ENCODE measurements around the gene VEPH1. TPM values are rescaled to one million over a fixed set of nuclear protein-coding genes. Genes with fewer than 3 reads are reported as not detected.

The VEPH1 gene
- total and polyA plus RNA-seq, 9 of the 15 experiments (the other 6 are each of a cell fraction or from before 2014, with no cell fraction given) = 4.5 to 15.6 (median 5.8) TPM

DNA sequence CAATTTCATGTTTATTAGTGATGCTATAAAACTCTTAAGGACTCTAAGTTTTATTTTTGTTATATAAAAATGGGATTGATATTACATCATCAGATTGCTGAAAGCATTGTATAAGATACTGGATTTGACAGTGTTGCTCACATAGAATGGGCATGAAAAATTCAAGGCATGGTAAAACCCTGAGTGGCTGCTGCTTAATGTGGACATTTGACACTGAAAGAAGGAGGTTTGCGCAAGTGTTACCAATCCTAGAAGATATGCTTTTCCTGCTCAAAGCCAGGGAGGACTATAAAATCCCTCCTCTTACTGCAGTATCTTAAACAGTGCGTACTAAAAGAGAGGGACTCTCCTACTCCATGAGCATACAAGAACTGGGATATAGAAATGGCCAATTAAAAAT lies 132.3 kb downstream of the VEPH1 start:
- Histone ChIP-seq H3K9me3 (replicated peaks; ENCODE audit: control insufficient read depth, insufficient read depth, low read depth, low read length) (no peaks in the 10 kb centered on the region), H3K27ac (ENCODE audit: extremely low read depth, low read depth, low read length) (no peak overlapping the region), H3K79me2 (ENCODE audit: control insufficient read depth, insufficient read depth, low read length) (no peaks in the 10 kb centered on the region), H3K9ac (ENCODE audit: insufficient read depth in 1 of 2, low read depth in 2 of 2, low read length in 2 of 2) (no peak overlapping the region), H3K4me3 (no peak overlapping the region), H3K9me1 (ENCODE audit: control insufficient read depth, insufficient read depth, low read length) (no peaks in the 10 kb centered on the region), H3K36me3 (ENCODE audit: control insufficient read depth, insufficient read depth, low read length) (no peaks in the 10 kb centered on the region), H2AFZ (ENCODE audit: low read depth, low read length) (no peak overlapping the region), H4K20me1 (replicated peaks; ENCODE audit: control insufficient read depth, insufficient read depth, low read length) (no peaks in the 10 kb centered on the region), H3K27me3 (ENCODE audit: control insufficient read depth in 2 of 2, insufficient read depth in 2 of 2, low read length in 2 of 2) (peaks cover 0 to 4% of the 10 kb centered on the region in 2 experiments; a peak in 1 of 5 replicates), H3K4me2 (ENCODE audit: insufficient read depth, low read length) (no peak overlapping the region), H3K4me1 (replicated peaks in 1 of 2; ENCODE audit: control insufficient read depth in 2 of 2, insufficient read depth in 2 of 2, low read length in 2 of 2) (no peaks in the 10 kb centered on the region)
- DNase-seq (ENCODE audit: extremely low read depth in 1 of 4, low spot score in 3 of 4) (no peak), FAIRE-seq (no peak), ATAC-seq (no peak)
- no TSS peak for BruUV-seq (replicated peaks)
- intact Hi-C loops (cut with micrococcal nuclease) = no loop called here
- TF ChIP-seq, protein P1, sequence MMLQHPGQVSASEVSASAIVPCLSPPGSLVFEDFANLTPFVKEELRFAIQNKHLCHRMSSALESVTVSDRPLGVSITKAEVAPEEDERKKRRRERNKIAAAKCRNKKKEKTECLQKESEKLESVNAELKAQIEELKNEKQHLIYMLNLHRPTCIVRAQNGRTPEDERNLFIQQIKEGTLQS (IDR thresholded peaks at IDR 0.05) = peak; percentile 24; the same call in 1 of the 2 replicates
- TF ChIP-seq, protein P1 (CRISPR knock-in tag; conservative IDR thresholded peaks at IDR 0.05) = no peak
- TF ChIP-seq, protein P2, sequence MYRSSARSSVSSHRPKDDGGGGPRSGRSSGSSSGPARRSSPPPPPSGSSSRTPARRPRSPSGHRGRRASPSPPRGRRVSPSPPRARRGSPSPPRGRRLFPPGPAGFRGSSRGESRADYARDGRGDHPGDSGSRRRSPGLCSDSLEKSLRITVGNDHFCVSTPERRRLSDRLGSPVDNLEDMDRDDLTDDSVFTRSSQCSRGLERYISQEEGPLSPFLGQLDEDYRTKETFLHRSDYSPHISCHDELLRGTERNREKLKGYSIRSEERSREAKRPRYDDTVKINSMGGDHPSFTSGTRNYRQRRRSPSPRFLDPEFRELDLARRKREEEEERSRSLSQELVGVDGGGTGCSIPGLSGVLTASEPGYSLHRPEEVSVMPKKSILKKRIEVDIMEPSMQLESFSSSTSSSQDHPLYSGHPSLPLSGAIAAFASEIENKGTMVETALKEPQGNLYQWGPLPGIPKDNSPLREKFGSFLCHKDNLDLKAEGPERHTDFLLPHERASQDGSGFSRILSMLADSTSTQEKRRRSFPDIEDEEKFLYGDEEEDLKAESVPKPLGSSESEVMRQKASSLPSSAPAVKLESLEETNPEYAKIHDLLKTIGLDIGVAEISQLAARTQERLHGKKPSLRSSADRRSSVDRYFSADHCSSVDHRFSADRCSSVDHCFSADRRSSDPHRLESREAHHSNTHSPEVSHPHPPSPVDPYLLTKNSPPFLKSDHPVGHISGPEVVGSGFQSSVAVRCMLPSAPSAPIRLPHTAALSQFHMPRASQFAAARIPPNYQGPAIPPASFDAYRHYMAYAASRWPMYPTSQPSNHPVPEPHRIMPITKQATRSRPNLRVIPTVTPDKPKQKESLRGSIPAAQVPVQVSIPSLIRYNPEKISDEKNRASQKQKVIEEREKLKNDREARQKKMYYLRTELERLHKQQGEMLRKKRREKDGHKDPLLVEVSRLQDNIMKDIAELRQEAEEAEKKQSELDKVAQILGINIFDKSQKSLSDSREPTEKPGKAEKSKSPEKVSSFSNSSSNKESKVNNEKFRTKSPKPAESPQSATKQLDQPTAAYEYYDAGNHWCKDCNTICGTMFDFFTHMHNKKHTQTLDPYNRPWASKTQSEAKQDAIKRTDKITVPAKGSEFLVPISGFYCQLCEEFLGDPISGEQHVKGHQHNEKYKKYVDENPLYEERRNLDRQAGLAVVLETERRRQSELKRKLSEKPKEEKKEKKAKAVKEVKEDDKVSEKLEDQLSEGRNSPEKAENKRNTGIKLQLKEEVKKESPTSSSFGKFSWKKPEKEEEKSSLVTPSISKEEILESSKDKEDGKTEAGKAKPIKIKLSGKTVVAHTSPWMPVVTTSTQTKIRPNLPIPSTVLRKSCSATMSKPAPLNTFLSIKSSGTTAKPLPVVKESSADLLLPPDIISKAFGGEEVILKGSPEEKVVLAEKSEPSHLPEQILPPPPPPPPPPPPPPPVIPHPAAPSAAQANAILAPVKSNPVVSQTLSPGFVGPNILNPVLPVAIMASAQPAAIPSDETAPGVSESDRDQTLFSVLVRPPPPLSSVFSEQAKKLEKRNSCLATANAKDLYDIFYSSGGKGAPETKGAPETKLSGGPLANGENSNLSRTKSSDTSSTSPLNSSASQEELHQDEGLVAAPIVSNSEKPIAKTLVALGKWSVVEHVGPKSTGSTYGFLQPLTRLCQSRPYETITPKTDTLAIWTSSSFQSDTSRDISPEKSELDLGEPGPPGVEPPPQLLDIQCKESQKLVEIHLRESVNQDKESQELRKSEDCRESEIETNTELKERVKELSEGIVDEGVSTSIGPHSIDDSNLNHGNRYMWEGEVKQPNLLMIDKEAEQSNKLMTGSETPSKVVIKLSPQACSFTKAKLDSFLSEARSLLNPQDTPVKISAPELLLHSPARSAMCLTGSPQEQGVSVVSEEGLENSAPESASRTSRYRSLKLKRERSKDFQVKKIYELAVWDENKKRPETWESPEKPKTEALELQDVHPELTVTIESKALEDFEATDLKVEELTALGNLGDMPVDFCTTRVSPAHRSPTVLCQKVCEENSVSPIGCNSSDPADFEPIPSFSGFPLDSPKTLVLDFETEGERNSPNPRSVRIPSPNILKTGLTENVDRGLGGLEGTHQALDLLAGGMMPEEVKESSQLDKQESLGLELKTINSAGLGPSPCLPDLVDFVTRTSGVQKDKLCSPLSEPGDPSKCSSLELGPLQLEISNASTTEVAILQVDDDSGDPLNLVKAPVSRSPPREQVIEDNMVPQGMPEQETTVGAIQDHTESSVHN (IDR thresholded peaks at IDR 0.05; ENCODE audit: borderline replicate concordance in 1 of 2, low read depth in 1 of 2) = no peak
- in situ Hi-C loops (cut with MboI) = no loop called here
- WGBS (ENCODE audit: insufficient coverage, low coverage, missing lambda C conversion rate) = 35% methylated on average over 2 of the region's 2 CpGs
- ChIA-PET POLR2A (no interaction called here), CTCF (ENCODE audit: low intra/inter-chr PET ratio) (no interaction called here)
